8988T (cell line): Measurements from ENCODE around the gene FOSL2.

Experiments
- DNase-seq: peaks from one replicate; pipeline ENCODE4 v3.0.0; 2011

The FOSL2 gene

GRCh38 chr2:28454016-28454930 is 61.6 kb downstream of the FOSL2 start:
- no peak for DNase-seq

- no peak for DNase-seq
These were observed 64.6 kb downstream of the FOSL2 start for GRCh38 chr2:28457237-28457636.

GRCh38 chr2:28461056-28461455 is 68.4 kb downstream of the FOSL2 start:
- no peak for DNase-seq

- no peak for DNase-seq
These were observed 69.5 kb downstream of the FOSL2 start for GRCh38 chr2:28462122-28462521.

GRCh38 chr2:28463211-28463816 is 70.7 kb downstream of the FOSL2 start:
- no peak for DNase-seq

- no peak for DNase-seq
These were observed 71.2 kb downstream of the FOSL2 start for GRCh38 chr2:28463893-28464292.

- DNase-seq: no peak
These were observed 72.7 kb downstream of the FOSL2 start for GRCh38 chr2:28465148-28465885.
